Fibroblast of skin of left biceps (primary cell): ENCODE measurements around the gene MRPL37.

Experiments used
- DNase-seq, 2 experiments: peaks; one replicate each; pipeline ENCODE4 v3.0.0-alpha.2; 2013; ENCODE audit warnings: low read depth in 2 of 2

The MRPL37 gene

GRCh38 chr1:54265126-54265525, 65.2 kb downstream of the MRPL37 start:
- DNase-seq, result no peak

- no peak for DNase-seq
These were observed 65.7 kb downstream of the MRPL37 start for GRCh38 chr1:54265659-54266058.

- DNase-seq, result no peak
These were observed 66.2 kb downstream of the MRPL37 start for GRCh38 chr1:54266195-54266594.

GRCh38 chr1:54266908-54267307, 66.9 kb downstream of the MRPL37 start:
- DNase-seq, result no peak
